NT2/D1 (cell line): Measurements from ENCODE around the gene ABCC6.

ENCODE experiments used
- DNase-seq: peaks from one replicate; pipeline ENCODE4 v3.0.0-alpha.2; 2011; ENCODE audit warnings: low read depth, low spot score
- H3K27me3 ChIP-seq: 2 replicates; pipeline ENCODE4 v1.6.0; 2011; ENCODE audit warnings: mild to moderate bottlenecking; ENCODE audit not compliant: insufficient read length, insufficient read depth
- H3K36me3 ChIP-seq: 2 replicates; pipeline ENCODE4 v1.6.1; 2011; ENCODE audit warnings: mild to moderate bottlenecking, low read length, mixed read lengths; ENCODE audit not compliant: insufficient read depth, insufficient read length
- H3K4me1 ChIP-seq: 2 replicates; pipeline ENCODE4 v1.5.1; 2011; ENCODE audit not compliant: insufficient read depth, insufficient read length
- H3K4me3 ChIP-seq: 2 replicates; pipeline ENCODE4 v1.5.1; 2011; ENCODE audit warnings: low read depth; ENCODE audit not compliant: insufficient read length
- H3K9ac ChIP-seq: 2 replicates; pipeline ENCODE4 v1.6.0; 2011; ENCODE audit warnings: low read depth; ENCODE audit not compliant: insufficient read length
- H3K9me3 ChIP-seq: 2 replicates; pipeline ENCODE4 v1.5.1; 2011; ENCODE audit warnings: mild to moderate bottlenecking, low read length; ENCODE audit not compliant: insufficient read depth
- SUZ12 ChIP-seq: IDR thresholded peaks from 2 replicates; pipeline ENCODE4 v1.6.1; 2011; ENCODE audit not compliant: insufficient read length, insufficient read depth; ENCODE audit errors: extremely low read depth
- YY1 ChIP-seq: IDR thresholded peaks from 2 replicates; pipeline ENCODE4 v1.6.1; 2011; ENCODE audit not compliant: insufficient read length, insufficient read depth
- ZNF274 ChIP-seq: IDR thresholded peaks from 2 replicates; pipeline ENCODE4 v1.6.1; 2011; ENCODE audit warnings: mild to moderate bottlenecking, low read depth, low read length

ABCC6 gene

GRCh38 chr16:16178455-16179162 lies 44.7 kb downstream of the ABCC6 start:
- Histone ChIP-seq H3K4me1 (peaks cover 13% of the 10 kb centered on the region), H3K4me3 (no peak overlapping the region), H3K9ac (no peak overlapping the region), H3K27me3 (no peaks in the 10 kb centered on the region), H3K36me3 (no peaks in the 10 kb centered on the region), H3K9me3 (peaks cover 6% of the 10 kb centered on the region; the same call in 1 of the 2 replicates)
- DNase-seq, result no peak
- TF ChIP-seq SUZ12 (no peak), ZNF274 (no peak), YY1 (no peak)

- TF ChIP-seq ZNF274 (no peak), SUZ12 (no peak), YY1 (no peak)
- H3K4me3 ChIP-seq, result no peak overlapping the region
- DNase-seq, result no peak
- no peaks in the 10 kb centered on the region for H3K4me1 ChIP-seq
- H3K9ac ChIP-seq, result no peak overlapping the region
- no peaks in the 10 kb centered on the region for H3K27me3 ChIP-seq
- peaks cover 6% of the 10 kb centered on the region; the same call in 1 of the 2 replicates for H3K9me3 ChIP-seq
- no peaks in the 10 kb centered on the region for H3K36me3 ChIP-seq
Measured at GRCh38 chr16:16176328-16176727, 47.0 kb downstream of the ABCC6 start.

GRCh38 chr16:16175296-16175695 lies 48.0 kb downstream of the ABCC6 start:
- Histone ChIP-seq H3K9ac (no peak overlapping the region), H3K4me3 (no peak overlapping the region), H3K4me1 (no peaks in the 10 kb centered on the region), H3K36me3 (no peaks in the 10 kb centered on the region), H3K9me3 (peaks cover 6% of the 10 kb centered on the region; the same call in 1 of the 2 replicates), H3K27me3 (no peaks in the 10 kb centered on the region)
- no peak for DNase-seq
- TF ChIP-seq YY1 (no peak), ZNF274 (no peak), SUZ12 (no peak)

GRCh38 chr16:16172991-16173390 lies 50.3 kb downstream of the ABCC6 start:
- Histone ChIP-seq H3K36me3 (no peaks in the 10 kb centered on the region), H3K9ac (no peak overlapping the region), H3K4me3 (no peak overlapping the region), H3K9me3 (peaks cover 6% of the 10 kb centered on the region; the same call in 1 of the 2 replicates), H3K4me1 (no peaks in the 10 kb centered on the region), H3K27me3 (no peaks in the 10 kb centered on the region)
- TF ChIP-seq SUZ12 (no peak), ZNF274 (no peak), YY1 (no peak)
- no peak for DNase-seq

GRCh38 chr16:16171332-16171919 lies 51.9 kb downstream of the ABCC6 start:
- H3K27me3 ChIP-seq, result no peaks in the 10 kb centered on the region
- H3K9me3 ChIP-seq, result peaks cover 5% of the 10 kb centered on the region; the same call in 1 of the 2 replicates
- no peak for DNase-seq
- H3K36me3 ChIP-seq, result no peaks in the 10 kb centered on the region
- no peak overlapping the region for H3K9ac ChIP-seq
- H3K4me3 ChIP-seq, result no peak overlapping the region
- H3K4me1 ChIP-seq, result no peaks in the 10 kb centered on the region
- no peak for TF ChIP-seq ZNF274
- no peak for TF ChIP-seq YY1
- TF ChIP-seq SUZ12, result no peak

- no peak for TF ChIP-seq ZNF274
- TF ChIP-seq YY1, result no peak
- no peak for TF ChIP-seq SUZ12
- Histone ChIP-seq H3K4me3 (no peak overlapping the region), H3K36me3 (no peaks in the 10 kb centered on the region), H3K27me3 (no peaks in the 10 kb centered on the region), H3K9me3 (no peaks in the 10 kb centered on the region), H3K4me1 (no peaks in the 10 kb centered on the region), H3K9ac (no peak overlapping the region)
- DNase-seq, result no peak
Measured at GRCh38 chr16:16169615-16170014, 53.7 kb downstream of the ABCC6 start.

GRCh38 chr16:16168431-16168830 lies 54.9 kb downstream of the ABCC6 start:
- TF ChIP-seq ZNF274, result no peak
- no peak for TF ChIP-seq SUZ12
- no peak for TF ChIP-seq YY1
- H3K9me3 ChIP-seq, result no peaks in the 10 kb centered on the region
- H3K27me3 ChIP-seq, result no peaks in the 10 kb centered on the region
- no peak overlapping the region for H3K9ac ChIP-seq
- no peak for DNase-seq
- H3K4me3 ChIP-seq, result no peak overlapping the region
- H3K4me1 ChIP-seq, result no peaks in the 10 kb centered on the region
- H3K36me3 ChIP-seq, result no peaks in the 10 kb centered on the region

GRCh38 chr16:16167927-16168326 lies 55.4 kb downstream of the ABCC6 start:
- H3K27me3 ChIP-seq, result no peaks in the 10 kb centered on the region
- DNase-seq, result no peak
- no peak overlapping the region for H3K9ac ChIP-seq
- no peak for TF ChIP-seq YY1
- TF ChIP-seq SUZ12, result no peak
- no peak for TF ChIP-seq ZNF274
- H3K36me3 ChIP-seq, result no peaks in the 10 kb centered on the region
- H3K9me3 ChIP-seq, result no peaks in the 10 kb centered on the region
- no peaks in the 10 kb centered on the region for H3K4me1 ChIP-seq
- no peak overlapping the region for H3K4me3 ChIP-seq
